Astrocyte (in vitro differentiated cells and primary cell): Measurements from ENCODE around the gene SLC6A19. TPM values are rescaled to one million over a fixed set of nuclear protein-coding genes. Genes with fewer than 3 reads are reported as not detected.

Experiments
- DNase-seq: peaks from one replicate; pipeline ENCODE4 v3.0.0-alpha.2; 2010; ENCODE audit warnings: low read depth
- FAIRE-seq: peaks from 2 replicates; lab custom pipeline; 2011; peaks lifted over from hg19 to GRCh38; lab: Jason Lieb, UNC
- H2AFZ ChIP-seq: 2 replicates; pipeline ENCODE4 v1.6.0; 2012; ENCODE audit warnings: low read depth, low read length, inconsistent platforms
- H3K27ac ChIP-seq: 2 replicates; pipeline ENCODE4 v1.5.1; 2011; ENCODE audit warnings: low read depth, low read length, inconsistent platforms
- H3K27me3 ChIP-seq: 2 replicates; pipeline ENCODE4 v1.6.0; 2011; ENCODE audit warnings: low read length, inconsistent platforms; ENCODE audit not compliant: insufficient read depth
- H3K36me3 ChIP-seq: 2 replicates; pipeline ENCODE4 v1.5.1; 2011; ENCODE audit warnings: low read length, inconsistent platforms; ENCODE audit not compliant: insufficient read depth
- H3K4me1 ChIP-seq: 2 replicates; pipeline ENCODE4 v1.5.1; 2011; ENCODE audit warnings: low read length, inconsistent platforms; ENCODE audit not compliant: insufficient read depth
- H3K4me2 ChIP-seq: 2 replicates; pipeline ENCODE4 v1.6.0; 2012; ENCODE audit warnings: low read length, inconsistent platforms
- H3K4me3 ChIP-seq: 2 replicates; pipeline ENCODE4 v1.5.1; 2011; ENCODE audit warnings: low read depth, mild to moderate bottlenecking, low read length, inconsistent platforms; ENCODE audit not compliant: insufficient read depth
- H3K79me2 ChIP-seq: 2 replicates; pipeline ENCODE4 v1.6.0; 2012; ENCODE audit warnings: mild to moderate bottlenecking, low read length, inconsistent platforms; ENCODE audit not compliant: insufficient read depth
- H3K9ac ChIP-seq: 2 replicates; pipeline ENCODE4 v1.6.0; 2012; ENCODE audit warnings: mild to moderate bottlenecking, low read length, inconsistent platforms
- H3K9me3 ChIP-seq: 2 replicates; pipeline ENCODE4 v1.5.1; 2012; ENCODE audit warnings: low read depth, mild to moderate bottlenecking, low read length, inconsistent platforms; ENCODE audit not compliant: insufficient read depth
- H4K20me1 ChIP-seq: 2 replicates; pipeline ENCODE4 v1.6.0; 2012; ENCODE audit warnings: low read length, inconsistent platforms; ENCODE audit not compliant: insufficient read depth
- H3K27ac Mint-ChIP-seq: one replicate; pipeline ENCODE4 v1.8.0; 2021; ENCODE audit warnings: mild to moderate bottlenecking, mixed read lengths; ENCODE audit not compliant: unreplicated experiment
- H3K27me3 Mint-ChIP-seq: one replicate; pipeline ENCODE4 v1.8.0; 2021; ENCODE audit warnings: low read depth, mixed read lengths; ENCODE audit not compliant: unreplicated experiment
- H3K36me3 Mint-ChIP-seq: one replicate; pipeline ENCODE4 v1.8.0; 2021; ENCODE audit warnings: low read depth, mixed read lengths; ENCODE audit not compliant: unreplicated experiment
- H3K4me1 Mint-ChIP-seq: one replicate; pipeline ENCODE4 v1.8.0; 2021; ENCODE audit warnings: low read depth, mixed read lengths; ENCODE audit not compliant: unreplicated experiment
- H3K4me3 Mint-ChIP-seq: one replicate; pipeline ENCODE4 v1.8.0; 2021; ENCODE audit warnings: mild to moderate bottlenecking, moderate library complexity, mixed read lengths; ENCODE audit not compliant: unreplicated experiment
- H3K9me3 Mint-ChIP-seq: one replicate; pipeline ENCODE4 v1.8.0; 2021; ENCODE audit warnings: mild to moderate bottlenecking, mixed read lengths; ENCODE audit not compliant: unreplicated experiment
- EZH2 ChIP-seq: IDR thresholded peaks from 2 replicates; pipeline ENCODE4 v1.6.1; 2012; ENCODE audit warnings: mild to moderate bottlenecking, low read length, inconsistent platforms; ENCODE audit not compliant: insufficient read depth
- total RNA-seq: library from RNA; stranded (reverse); gene quantifications from 2 replicates; pipeline ENCODE4 v1.2.1, GENCODE V29; 2021
- TF ChIP-seq, protein P1 (sequence below): IDR thresholded peaks from 2 replicates; pipeline ENCODE4 v1.5.1; 2011; ENCODE audit warnings: low read depth, mild to moderate bottlenecking, inconsistent platforms, low read length, moderate library complexity; ENCODE audit not compliant: insufficient read depth

The SLC6A19 gene
- total RNA-seq, 1 donor from 2014 or later = not detected

DNA sequence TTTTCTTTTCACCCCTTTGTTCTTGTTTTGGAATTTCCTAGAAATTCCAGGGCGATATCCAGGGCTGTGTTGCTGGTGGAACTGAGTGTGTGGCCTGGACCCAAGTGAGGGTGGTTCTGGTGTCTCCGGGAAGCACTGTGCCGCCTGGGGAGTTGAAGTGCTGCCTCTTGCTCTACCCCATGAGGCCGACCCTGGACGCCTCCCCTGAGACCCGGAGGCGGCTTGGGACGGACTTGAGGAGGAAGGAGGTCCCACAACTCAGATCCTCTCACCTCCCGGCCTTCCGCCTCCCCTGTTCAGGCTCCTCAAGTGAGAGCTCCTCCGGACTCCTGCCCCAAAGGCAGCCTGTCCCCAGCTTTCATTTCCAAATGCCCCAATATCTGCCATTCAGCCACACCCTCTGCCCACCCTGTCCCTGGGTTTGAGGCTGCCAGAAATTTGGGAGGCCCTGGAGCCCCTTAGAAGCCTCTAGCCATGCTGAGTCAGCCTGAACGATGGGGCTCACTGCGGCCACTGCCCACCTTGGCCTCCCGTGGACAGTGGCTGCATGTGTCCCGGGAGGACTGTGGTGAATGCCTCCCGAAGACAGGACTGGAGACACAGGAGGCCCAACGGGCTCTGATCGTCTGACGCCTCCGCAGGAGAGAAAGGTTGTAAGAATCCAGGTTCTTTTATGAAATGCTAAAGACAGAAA, 42.6 kb upstream of the SLC6A19 start:
- Histone ChIP-seq H3K4me1 (no peaks in the 10 kb centered on the region), H3K9ac (no peak overlapping the region), H3K4me3 (no peak overlapping the region), H4K20me1 (no peaks in the 10 kb centered on the region), H3K36me3 (no peaks in the 10 kb centered on the region), H3K9me3 (peaks cover 5% of the 10 kb centered on the region), H3K4me2 (no peak overlapping the region), H3K27ac (no peak overlapping the region), H3K79me2 (no peaks in the 10 kb centered on the region), H2AFZ (no peak overlapping the region), H3K27me3 (peaks cover 20% of the 10 kb centered on the region)
- no peak for DNase-seq
- H3K4me3 Mint-ChIP-seq = no peak overlapping the region
- no peak for FAIRE-seq
- H3K9me3 Mint-ChIP-seq = peaks cover 4% of the 10 kb centered on the region
- H3K4me1 Mint-ChIP-seq = no peaks in the 10 kb centered on the region
- TF ChIP-seq EZH2 = no peak
- TF ChIP-seq, protein P1, sequence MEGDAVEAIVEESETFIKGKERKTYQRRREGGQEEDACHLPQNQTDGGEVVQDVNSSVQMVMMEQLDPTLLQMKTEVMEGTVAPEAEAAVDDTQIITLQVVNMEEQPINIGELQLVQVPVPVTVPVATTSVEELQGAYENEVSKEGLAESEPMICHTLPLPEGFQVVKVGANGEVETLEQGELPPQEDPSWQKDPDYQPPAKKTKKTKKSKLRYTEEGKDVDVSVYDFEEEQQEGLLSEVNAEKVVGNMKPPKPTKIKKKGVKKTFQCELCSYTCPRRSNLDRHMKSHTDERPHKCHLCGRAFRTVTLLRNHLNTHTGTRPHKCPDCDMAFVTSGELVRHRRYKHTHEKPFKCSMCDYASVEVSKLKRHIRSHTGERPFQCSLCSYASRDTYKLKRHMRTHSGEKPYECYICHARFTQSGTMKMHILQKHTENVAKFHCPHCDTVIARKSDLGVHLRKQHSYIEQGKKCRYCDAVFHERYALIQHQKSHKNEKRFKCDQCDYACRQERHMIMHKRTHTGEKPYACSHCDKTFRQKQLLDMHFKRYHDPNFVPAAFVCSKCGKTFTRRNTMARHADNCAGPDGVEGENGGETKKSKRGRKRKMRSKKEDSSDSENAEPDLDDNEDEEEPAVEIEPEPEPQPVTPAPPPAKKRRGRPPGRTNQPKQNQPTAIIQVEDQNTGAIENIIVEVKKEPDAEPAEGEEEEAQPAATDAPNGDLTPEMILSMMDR = no peak
- peak overlapping the region; percentile 53 for H3K27ac Mint-ChIP-seq
- H3K27me3 Mint-ChIP-seq = peaks cover 49% of the 10 kb centered on the region
- no peaks in the 10 kb centered on the region for H3K36me3 Mint-ChIP-seq

DNA sequence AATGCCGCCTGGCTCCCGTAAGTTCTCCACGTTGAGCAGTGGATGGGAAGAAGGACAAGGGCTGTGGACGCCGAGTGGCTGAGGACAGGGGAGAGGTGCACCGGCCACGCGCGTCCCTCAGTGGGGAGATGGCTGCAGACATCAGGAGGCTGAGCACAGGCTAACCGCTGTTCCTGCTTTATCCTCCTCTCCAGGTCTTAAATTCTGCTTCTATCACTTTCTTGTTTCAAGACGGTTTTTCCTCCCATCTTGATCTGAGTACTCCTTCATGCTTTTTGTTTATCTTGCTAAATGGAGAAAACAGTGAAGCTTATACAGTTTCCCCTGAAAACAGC, 42.1 kb upstream of the SLC6A19 start:
- Histone ChIP-seq H2AFZ (no peak overlapping the region), H3K27ac (no peak overlapping the region), H3K4me3 (no peak overlapping the region), H3K4me2 (no peak overlapping the region), H3K4me1 (no peaks in the 10 kb centered on the region), H3K27me3 (peaks cover 15% of the 10 kb centered on the region), H3K79me2 (no peaks in the 10 kb centered on the region), H4K20me1 (no peaks in the 10 kb centered on the region), H3K9ac (no peak overlapping the region), H3K9me3 (peaks cover 5% of the 10 kb centered on the region), H3K36me3 (no peaks in the 10 kb centered on the region)
- Mint-ChIP-seq H3K4me1 (no peaks in the 10 kb centered on the region), H3K36me3 (no peaks in the 10 kb centered on the region), H3K9me3 (peaks cover 4% of the 10 kb centered on the region), H3K27ac (peak overlapping the region; percentile 53), H3K27me3 (peaks cover 47% of the 10 kb centered on the region), H3K4me3 (no peak overlapping the region)
- FAIRE-seq (no peak), DNase-seq (no peak)
- no peak for TF ChIP-seq EZH2
- TF ChIP-seq, protein P1 = no peak

DNA sequence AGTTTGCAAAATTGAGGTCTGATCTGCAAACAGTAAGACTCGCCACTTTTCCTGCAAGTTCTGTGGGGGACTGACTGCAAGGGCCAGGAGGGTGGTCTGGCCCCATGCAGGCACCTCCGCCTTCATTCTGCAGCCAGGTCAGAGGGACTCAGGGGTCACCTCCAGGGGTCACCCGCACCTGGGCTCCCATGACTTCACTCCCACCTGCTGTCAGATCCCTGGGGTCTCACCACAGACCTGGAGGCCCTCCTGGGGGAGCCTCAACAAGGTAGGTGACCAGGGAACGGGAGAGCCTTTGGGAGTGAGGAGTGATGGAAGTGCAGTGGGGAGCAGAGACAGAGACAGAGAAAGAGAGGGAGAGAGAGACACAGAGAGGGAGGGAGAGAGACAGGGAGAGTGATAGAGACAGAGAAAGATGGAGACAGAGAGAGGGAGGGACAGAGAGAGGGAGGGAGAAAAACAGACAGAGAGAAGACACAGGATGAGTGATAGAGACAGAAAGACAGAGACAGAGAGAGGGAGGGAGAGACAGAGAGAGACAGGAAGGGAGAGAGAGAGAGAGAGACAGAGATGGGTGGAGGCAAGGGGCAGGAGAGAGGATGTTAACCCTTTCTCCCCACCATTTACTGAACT, 41.5 kb upstream of the SLC6A19 start:
- no peaks in the 10 kb centered on the region for H3K4me1 Mint-ChIP-seq
- Histone ChIP-seq H3K79me2 (no peaks in the 10 kb centered on the region), H3K36me3 (no peaks in the 10 kb centered on the region), H3K4me3 (no peak overlapping the region), H2AFZ (no peak overlapping the region), H3K4me1 (no peaks in the 10 kb centered on the region), H3K9me3 (peaks cover 5% of the 10 kb centered on the region), H3K27ac (no peak overlapping the region), H4K20me1 (no peaks in the 10 kb centered on the region), H3K27me3 (peaks cover 14% of the 10 kb centered on the region), H3K4me2 (no peak overlapping the region), H3K9ac (no peak overlapping the region)
- no peak overlapping the region for H3K27ac Mint-ChIP-seq
- no peak overlapping the region for H3K4me3 Mint-ChIP-seq
- peaks cover 49% of the 10 kb centered on the region for H3K27me3 Mint-ChIP-seq
- TF ChIP-seq EZH2 = no peak
- TF ChIP-seq, protein P1 = no peak
- no peaks in the 10 kb centered on the region for H3K36me3 Mint-ChIP-seq
- DNase-seq (no peak), FAIRE-seq (no peak)
- peaks cover 3% of the 10 kb centered on the region for H3K9me3 Mint-ChIP-seq
